Glomerular endothelial cell (primary cell): Measurements from ENCODE around the gene FBXL17. TPM values are rescaled to one million over a fixed set of nuclear protein-coding genes. Genes with fewer than 3 reads are reported as not detected.

Experiments
- DNase-seq: peaks from one replicate; pipeline ENCODE4 v3.0.0-alpha.2; 2011; ENCODE audit warnings: low read depth, low spot score; ENCODE audit errors: extremely low read depth
- total RNA-seq: library from RNA; depleted of rRNA; stranded (reverse); fragments of >200 nt; gene quantifications from 2 replicates; pipeline ENCODE4 v1.2.3, GENCODE V29; 2015

The FBXL17 gene
- total RNA-seq, 1 donor from 2014 or later = 10.6 TPM

DNA sequence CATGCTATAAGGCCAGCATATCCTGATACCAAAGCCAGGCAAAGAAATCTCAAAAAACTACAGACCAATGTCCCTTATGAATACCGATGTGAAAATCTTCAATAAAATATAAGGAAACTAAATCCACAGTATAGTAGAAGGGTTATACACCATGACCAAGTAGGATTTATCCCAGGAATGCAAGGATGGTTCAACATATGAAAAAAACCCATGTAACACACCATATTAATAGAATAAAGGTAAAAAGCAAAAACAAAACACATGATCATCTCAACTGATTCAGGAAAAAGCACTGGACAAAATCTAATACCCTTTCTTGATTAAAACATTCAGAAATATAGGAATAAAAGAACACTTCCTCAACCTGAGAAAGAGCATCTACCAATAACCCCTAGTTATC is 6.1 kb downstream of the FBXL17 start:
- DNase-seq = no peak

DNA sequence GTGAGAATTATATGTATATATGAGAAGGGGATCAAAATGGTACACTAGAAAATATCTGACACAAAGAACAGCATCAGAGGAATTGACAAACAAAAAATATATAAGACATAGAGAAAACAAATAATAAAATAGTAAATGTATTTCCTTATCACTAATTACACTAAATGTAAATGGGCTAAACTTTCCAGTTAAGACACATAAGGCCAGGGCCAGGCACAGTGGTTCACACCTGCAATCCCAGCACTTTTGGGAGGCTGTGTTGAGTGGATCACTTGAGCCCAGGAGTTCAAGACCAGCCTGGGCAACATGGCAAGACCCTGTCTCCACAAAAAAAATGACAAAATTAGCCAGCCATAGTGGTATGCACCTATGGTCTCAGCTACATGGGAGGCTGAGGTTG is 8.5 kb downstream of the FBXL17 start:
- DNase-seq = no peak

DNA sequence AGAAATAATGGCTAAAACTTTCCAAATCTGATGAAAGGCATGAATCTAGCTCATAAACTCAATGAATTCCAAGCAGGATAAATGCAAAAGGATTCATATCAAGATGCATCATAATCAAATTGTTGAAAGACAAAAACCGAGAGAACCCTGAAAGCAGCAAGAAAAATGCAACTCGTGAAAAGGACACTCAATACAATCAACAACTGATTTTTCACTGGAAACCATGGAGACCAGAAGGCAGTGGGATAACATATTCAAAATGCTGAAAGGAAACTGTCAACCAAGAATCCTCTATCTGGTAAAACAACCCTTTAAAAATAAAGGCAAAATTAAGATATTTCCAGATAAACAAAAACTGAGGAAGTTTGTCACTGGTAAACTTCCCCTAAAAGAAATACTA is 9.5 kb downstream of the FBXL17 start:
- DNase-seq = no peak

DNA sequence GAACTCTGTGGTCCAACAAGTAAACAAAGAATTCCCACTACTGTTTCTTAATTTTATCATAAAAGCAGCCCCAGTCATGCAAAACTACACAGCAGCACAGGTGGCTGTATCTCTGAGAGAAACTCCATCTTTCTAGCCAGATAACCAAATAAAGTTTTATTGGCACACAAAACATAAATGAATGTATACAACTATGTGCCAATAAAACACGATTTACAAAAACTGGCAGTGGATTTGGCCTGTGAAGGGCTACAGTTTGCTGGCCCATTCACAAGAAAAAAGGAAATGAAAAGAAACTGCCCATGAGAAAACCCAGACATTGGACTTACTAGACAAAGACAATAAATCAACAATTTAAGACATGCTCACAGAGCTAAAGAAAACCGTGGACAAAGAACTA is 10.6 kb downstream of the FBXL17 start:
- DNase-seq = no peak

DNA sequence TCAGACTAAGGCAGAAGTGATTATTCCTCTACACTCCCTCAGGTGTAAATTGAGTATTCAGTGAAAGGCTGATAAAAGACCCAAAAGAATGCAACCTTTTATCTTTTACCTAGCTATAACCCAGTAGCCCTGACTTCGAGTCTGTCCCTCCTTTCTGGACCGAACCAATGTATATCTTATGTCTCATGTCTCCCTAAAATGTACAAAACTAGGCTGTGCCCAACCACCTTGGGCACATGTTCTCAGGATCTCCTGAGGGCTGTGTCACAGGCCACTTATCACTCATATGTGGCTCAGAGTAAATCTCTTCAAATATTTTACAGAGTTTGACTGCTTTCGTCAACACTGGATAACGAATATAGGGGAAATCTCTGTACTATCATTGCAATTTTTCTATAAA is 12.7 kb downstream of the FBXL17 start:
- DNase-seq = no peak

DNA sequence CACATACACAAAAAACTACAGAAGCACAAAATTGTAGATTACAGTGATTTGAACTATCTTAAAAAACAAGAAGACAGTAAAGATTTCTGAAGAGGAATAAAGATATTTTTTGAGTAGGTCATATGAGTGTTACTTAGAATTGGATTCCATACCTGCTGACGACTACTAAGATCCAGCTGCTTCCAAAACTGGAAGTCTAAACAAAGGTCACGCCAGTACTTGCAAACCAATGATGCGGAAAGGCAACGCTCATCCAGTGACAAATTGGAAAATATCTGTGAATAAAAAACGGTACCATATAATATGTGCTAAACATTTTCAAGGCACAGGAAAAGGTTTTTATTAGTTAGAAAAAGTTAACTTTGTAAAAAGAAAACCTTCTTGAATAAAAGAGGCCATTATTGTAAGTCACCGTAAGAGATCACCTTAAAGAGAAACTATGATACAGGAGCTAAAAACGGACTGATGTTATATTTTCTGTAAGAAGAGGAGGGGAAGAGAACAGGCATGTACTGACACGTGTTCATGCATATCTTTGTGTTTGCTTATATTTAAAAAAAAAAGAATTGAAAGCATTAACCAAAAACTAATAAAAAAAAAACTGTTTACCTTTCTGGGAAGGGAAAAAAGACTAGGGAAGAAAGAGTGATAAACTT is 14.1 kb downstream of the FBXL17 start:
- no peak for DNase-seq

DNA sequence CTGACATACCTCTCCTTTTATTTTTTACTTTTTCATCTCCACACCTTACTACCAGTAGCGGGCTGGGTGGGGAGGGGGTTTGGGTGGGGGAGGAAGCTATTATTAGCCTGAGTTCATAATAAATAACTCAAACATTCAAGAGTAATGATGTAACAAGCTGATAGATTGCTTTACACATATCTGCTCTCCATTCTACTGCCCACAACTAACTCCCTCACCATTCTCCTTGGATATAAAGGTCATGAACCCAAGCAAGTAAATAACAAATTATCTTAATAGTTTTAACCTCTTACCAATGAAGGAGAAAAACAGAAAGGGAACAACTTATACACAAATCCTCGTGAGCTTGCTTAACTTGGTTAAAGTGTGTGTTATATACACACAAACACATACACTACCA is 15.4 kb downstream of the FBXL17 start:
- DNase-seq = no peak

DNA sequence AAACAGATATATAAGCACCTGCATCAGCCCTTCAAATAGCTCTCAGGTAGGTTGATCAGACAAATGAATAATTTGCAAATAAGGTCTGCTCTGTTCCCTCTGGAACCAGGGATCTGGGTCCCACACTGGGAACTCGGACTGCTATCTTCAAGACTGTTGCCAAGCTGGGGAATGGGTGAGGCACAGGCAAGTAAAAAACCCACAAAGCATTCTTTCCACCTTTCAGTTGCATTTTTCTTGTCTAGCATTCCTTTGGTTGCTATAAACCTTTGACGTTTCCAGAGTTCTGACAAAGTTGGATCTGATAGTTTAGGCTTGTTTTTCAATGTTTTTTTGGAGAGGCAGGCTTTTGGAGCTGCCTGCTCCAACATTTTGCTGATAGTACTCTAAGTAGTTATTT is 20.1 kb downstream of the FBXL17 start:
- DNase-seq = no peak

DNA sequence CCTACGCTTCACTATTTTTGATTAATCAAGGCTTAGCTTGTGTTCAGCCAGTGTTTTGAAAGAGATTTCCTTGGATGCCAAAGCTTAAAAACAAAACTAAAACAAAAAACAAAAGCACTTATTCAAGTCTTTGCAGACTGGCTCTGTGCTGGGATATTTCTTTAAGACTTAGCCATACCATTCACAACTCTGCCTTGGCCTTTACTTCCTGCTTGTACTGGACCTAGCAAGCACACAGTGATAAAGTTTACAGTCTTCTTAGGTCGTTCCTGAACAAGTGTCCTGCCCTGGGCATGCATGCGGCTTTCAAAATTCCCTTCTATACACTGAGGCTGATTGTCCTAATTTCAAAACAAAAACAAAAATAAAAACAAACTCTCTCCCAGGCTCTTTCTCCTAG is 20.7 kb downstream of the FBXL17 start:
- no peak for DNase-seq

DNA sequence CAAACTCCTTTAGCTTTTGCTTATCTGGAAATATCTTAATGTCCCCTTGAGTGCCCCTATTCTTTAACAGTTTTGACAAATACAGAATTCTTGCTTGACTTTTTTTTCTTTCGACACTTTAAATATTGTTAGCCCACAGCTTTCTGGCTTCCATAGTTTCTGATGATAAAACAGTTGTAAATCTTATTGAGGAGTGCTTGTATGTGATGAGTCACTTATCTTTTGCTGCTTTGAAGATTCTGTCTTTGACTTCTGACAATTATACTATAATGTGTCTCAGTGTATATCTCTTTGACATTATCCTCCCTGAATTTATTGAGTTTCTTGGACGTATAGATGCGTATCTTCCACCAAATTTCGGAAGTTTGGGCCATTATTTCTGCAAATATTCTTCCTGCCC is 21.6 kb downstream of the FBXL17 start:
- DNase-seq = no peak

DNA sequence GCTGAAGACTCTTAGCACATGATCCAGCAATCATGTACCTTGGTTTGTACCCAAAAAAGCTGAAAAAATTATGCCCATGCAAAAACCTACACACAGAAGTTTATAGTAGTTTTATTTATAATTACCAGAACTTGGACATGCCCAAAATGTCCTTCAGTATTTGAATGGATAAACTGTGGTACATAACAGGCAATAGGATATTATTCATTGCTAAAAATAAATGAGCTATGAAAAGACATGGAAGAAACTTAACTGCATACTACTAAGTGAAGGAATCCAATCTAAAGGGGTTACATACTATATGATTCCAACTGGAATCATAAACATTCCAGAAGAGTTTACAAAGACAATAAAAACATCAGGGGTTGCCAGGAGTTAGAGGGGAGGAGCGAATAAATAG is 25.6 kb downstream of the FBXL17 start:
- DNase-seq = no peak

DNA sequence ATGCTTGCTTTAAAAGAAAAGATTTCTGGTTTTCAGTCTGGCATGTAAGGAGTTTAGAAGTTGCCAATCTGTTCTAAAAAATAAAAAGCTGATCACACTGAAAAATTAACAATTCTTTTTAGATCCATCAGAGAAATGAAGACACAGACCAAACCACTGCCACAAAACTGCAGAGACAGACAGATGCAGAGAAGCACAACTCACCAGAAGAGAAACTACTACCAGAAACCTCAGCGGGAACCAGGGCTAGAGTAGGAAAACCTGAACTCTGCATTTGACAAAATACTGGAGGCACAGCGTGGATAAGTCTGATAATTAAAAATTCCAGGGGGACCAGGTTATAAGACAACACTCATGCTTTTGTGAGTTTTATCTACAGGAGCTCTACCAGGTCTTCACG is 28.8 kb downstream of the FBXL17 start:
- no peak for DNase-seq

DNA sequence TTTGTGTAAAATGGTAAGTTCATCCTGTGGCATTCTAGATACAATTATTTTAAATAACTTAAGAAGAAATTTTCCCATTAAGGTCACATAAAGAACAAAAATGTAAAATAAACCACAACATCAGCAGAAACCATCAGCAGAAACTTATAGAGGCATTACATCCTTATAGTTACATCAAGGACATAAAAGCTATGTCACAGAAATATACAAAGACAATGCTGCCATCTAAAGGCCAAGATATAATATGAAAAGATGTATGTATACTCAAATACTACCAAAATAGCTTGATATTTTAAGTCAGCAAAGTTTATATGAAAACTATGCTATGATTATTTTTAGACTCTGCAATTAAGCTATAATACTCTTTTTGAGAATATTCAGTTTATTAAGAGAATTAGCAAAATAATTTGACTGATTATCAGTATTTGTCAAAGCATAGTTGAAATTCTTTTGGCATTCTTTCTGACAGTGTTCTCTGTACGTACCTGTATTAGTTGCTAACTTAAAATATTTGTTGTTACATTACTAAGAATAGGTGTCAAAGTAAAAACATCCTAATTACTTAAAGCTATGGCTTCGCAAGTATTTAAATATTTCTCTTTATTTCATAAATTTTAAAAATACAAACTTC is 36.2 kb downstream of the FBXL17 start:
- peak; percentile 29 for DNase-seq

DNA sequence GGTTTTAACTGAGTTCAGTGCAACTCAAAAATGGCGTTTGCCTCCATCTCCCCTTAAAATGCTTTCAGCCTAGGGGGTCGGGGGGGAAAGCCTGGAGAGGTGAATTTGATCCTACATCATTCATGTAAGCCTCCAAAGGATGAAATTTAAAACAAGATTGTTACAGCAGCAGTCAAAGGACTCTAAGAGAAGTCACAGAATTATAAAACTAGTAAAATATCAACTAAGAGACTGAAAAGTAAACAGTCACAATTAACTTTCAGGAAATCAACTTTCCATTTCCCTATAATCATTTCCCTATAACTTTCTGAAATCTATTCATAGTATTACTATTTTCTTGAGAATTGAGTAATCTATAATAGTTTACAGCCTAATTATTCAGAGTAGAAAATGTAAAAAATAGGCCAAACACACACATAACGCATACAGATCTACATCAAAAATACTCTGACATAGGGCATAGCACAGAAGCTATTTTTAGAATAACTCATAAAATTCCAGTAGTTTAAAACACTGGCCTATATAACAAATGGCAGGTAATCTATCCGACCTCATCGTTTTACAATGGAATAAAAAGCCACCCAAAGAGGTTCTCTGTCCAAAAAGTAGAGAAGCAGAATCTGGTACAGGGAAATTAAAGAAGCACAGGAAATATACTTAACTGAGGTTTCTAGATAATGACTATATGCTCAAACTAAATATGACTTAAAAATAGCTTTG is 37.6 kb downstream of the FBXL17 start:
- DNase-seq = no peak

DNA sequence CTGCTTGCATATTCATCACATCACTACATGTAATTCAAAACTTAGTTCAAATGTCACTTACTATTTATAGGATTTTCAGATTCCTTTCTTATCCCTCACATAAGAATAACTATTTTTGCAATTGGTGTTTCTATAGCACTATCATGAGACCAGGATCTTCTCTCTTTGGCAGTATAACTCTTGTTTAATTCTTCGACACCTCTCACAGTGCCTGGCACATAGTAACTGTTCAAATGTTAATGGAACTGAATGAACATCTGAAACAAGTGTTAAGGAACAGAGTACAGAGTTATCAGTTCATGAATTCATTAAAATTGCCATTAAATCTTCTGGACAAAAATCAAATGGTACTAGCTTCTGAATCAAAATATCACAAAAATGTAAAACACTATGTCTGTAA is 40.0 kb downstream of the FBXL17 start:
- DNase-seq = no peak

DNA sequence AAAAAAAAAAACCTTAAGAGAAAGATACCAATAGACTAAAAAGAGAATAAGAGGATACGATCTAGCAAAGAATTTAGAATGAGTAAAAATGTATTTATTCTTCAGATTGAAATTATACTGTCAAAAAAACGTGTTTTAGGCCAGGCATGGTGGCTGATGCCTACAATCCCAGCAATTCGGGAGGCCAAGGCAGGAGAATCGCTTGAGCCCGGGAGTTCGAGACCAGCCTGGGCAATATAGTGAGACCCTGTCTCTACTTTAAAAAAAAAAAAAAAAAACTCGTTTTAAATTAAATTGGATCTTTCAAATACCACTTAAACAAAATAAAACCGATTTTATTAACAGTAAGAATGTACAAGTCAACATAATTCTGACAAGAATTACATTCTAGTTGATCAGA is 41.8 kb downstream of the FBXL17 start:
- DNase-seq = no peak

DNA sequence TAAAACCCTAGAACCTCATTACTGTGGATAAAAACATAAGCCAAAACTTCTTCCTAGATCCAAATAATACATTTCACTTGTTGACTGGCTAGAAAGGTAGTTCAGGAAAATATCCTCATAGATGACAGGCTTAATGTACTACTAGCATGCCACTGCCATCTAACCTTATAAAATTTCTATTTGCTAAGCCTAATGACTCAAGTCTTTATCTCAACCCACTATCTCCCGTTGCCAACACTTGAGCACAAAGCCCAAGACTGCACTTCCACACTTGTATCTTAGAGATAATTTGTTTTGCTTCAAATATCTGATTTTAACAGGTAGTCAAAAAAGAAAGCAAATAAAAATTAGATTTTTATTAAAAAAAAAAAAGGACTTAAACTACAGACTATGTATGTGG is 42.7 kb downstream of the FBXL17 start:
- DNase-seq = no peak

DNA sequence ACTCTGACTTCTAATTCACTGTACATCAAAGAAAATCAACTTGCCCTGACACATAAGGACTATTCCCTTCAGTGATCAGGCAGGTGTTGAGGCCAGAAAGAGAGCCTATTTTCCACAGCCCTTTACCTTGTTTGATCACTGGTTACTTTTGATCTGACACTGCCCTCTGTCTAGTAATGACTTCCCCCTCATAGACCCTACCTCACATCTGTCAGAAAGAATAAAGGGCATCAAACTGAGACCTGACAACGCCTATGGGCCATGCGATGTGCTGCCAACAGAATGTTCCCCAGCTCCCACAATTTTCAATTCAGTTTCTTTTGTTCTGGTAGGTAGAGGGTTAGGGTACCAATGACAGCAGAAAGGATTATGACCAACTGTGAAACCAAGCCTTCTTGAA is 47.7 kb downstream of the FBXL17 start:
- no peak for DNase-seq

DNA sequence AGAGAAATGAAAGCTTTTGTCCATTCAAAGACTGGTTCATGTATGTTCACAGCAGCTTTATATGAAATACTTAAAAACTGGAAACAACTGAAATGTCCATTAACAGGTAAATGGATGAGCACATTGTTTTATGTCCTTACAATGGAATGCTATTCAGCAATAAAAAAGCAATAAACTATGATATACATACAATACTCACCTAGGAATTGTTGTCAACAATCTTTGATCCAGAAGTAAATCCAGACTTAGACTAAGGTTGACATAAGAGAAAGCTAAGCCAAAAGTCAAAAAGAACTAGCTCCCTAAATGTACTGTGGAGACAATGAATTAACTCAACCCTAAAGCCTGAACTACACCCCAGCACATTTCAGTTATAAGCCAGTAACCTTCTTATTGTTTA is 54.9 kb downstream of the FBXL17 start:
- no peak for DNase-seq

DNA sequence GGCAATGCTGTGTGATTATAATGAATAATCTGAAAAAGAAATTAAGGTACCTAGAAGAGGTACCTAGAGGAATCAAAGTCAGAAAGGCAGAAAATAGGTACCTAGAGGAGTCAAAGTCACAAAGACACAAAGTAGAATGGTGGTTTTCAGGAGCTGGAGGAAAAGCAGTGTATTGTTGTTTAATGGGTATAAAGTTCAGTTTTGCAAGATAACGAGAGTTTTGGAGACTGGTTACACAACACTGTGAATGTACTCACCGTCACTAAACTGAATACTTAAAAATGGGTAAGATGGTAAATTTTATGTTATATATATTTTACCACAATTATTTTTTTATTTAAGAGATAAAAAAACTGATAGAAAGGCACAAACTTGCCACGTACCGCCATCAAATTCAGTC is 57.0 kb downstream of the FBXL17 start:
- DNase-seq = no peak

DNA sequence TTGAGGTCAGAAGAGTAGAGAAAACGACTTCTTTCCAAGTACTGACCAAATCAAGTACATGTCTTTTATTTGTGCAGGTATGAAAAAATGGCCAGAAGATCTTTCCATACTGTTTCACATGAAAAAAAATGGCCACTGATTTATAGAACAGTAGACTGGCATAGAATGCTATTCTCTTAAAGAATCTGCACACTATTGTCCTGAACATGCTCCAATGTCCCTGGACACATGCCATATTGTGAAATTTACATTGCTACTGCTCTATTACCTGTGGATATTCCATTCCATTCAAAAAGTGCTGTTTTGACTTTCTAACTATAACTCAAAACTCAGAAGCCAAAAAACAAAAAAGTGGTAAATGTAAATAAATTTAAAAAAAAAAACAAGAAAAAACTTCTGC is 60.6 kb downstream of the FBXL17 start:
- no peak for DNase-seq

DNA sequence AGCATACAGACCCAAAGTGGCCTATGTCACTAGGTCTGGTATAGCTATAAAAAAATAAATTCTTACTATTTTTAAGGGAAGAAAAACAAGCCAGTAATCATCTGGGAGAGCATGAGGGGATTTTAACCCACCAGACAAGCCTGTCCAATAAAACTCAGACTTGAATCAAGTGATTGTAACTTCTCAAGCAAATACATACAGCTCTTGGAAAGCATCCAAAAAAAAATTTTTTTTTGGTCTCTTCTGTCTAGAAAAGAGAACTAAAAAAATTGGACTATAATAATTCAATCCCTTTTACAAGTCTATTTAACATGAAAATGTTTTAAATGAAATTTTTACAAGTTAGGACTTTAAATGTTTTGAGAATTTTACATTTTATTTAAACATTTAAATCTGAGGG is 61.7 kb downstream of the FBXL17 start:
- no peak for DNase-seq
